OCI-LY3 (cell line): ENCODE results near the gene COQ7.
A peak's percentile ranks its signal among the peaks of the same experiment; 100 is the strongest.

Experiments
- H2AFZ ChIP-seq: fragments of 200-600, 300-600 bp; shearing (Covaris generic); 2 replicates; pipeline ENCODE4 v1.6.0; 2014; ENCODE audit warnings: antibody characterized with exemption, low read depth, low read length
- H3K27ac ChIP-seq: fragments of 200-600, 300-600 bp; sonication (generic); 2 replicates; pipeline ENCODE4 v1.5.1; 2014; ENCODE audit warnings: mild to moderate bottlenecking, low read length, moderate library complexity, mixed read lengths
- H3K27me3 ChIP-seq: fragments of 200-600, 300-600 bp; sonication (generic); 2 replicates; pipeline ENCODE4 v1.6.1; 2014; ENCODE audit warnings: low read depth, low read length, mixed read lengths
- H3K36me3 ChIP-seq: fragments of 200-600, 300-600 bp; sonication (generic); replicated peaks from 2 replicates; pipeline ENCODE3; 2014; ENCODE audit warnings: low read depth, low read length, mixed read lengths
- H3K4me1 ChIP-seq: fragments of 300-600, 200-600 bp; sonication (generic); 2 replicates; pipeline ENCODE4 v1.6.1; 2014; ENCODE audit warnings: low read length, mixed read lengths
- H3K4me2 ChIP-seq: fragments of 200-600, 300-600 bp; sonication (generic); 2 replicates; pipeline ENCODE4 v1.6.1; 2014; ENCODE audit warnings: low read length, mixed read lengths
- H3K4me3 ChIP-seq: fragments of 300-600, 200-600 bp; sonication (generic); 2 replicates; pipeline ENCODE4 v1.5.1; 2014; ENCODE audit warnings: antibody characterized with exemption, mild to moderate bottlenecking, low read length, moderate library complexity
- H3K79me2 ChIP-seq: fragments of 300-600, 200-600 bp; shearing (Covaris generic); 2 replicates; pipeline ENCODE4 v1.6.1; 2014; ENCODE audit warnings: mild to moderate bottlenecking, low read length, mixed read lengths
- H3K9ac ChIP-seq: fragments of 300-600, 200-600 bp; shearing (Covaris generic); 2 replicates; pipeline ENCODE4 v1.6.0; 2014; ENCODE audit warnings: mild to moderate bottlenecking, low read length, moderate library complexity
- H3K9me3 ChIP-seq: fragments of 200-600, 300-600 bp; shearing (Covaris generic); 2 replicates; pipeline ENCODE4 v1.6.1; 2014; ENCODE audit warnings: low read length, mixed read lengths; ENCODE audit not compliant: insufficient read depth
- H4K20me1 ChIP-seq: fragments of 200-600, 300-600 bp; sonication (generic); 2 replicates; pipeline ENCODE4 v1.6.1; 2016; ENCODE audit warnings: low read length, mixed read lengths; ENCODE audit not compliant: insufficient read depth
- CTCF ChIP-seq: fragments of 200-600, 300-600 bp; sonication (generic); IDR thresholded peaks from 2 replicates; pipeline ENCODE4 v1.5.1; 2014; ENCODE audit warnings: antibody characterized with exemption, low read length, low read depth
- EZH2phosphoT487 ChIP-seq: fragments of 200-600 bp; shearing (Covaris generic); IDR thresholded peaks from 2 replicates; pipeline ENCODE4 v1.6.1; 2018; ENCODE audit warnings: antibody characterized with exemption, mixed run types, low read depth

The COQ7 gene

GRCh38 chr16:19044769-19045168, 22.6 kb upstream of the COQ7 start:
- no peaks in the 10 kb centered on the region for H4K20me1 ChIP-seq
- no peak overlapping the region for H3K4me3 ChIP-seq
- H3K9me3 ChIP-seq: no peaks in the 10 kb centered on the region
- H2AFZ ChIP-seq: no peak overlapping the region
- no peak overlapping the region for H3K9ac ChIP-seq
- H3K36me3 ChIP-seq: no peaks in the 10 kb centered on the region
- H3K27ac ChIP-seq: no peak overlapping the region
- H3K4me1 ChIP-seq: no peaks in the 10 kb centered on the region
- H3K27me3 ChIP-seq: peaks cover 5% of the 10 kb centered on the region; the same call in 1 of the 2 replicates
- no peaks in the 10 kb centered on the region for H3K79me2 ChIP-seq
- no peak overlapping the region for H3K4me2 ChIP-seq
- TF ChIP-seq EZH2phosphoT487 (no peak), CTCF (no peak)

GRCh38 chr16:19046062-19046461, 21.4 kb upstream of the COQ7 start:
- H3K4me2 ChIP-seq: no peak overlapping the region
- H2AFZ ChIP-seq: no peak overlapping the region
- H3K79me2 ChIP-seq: no peaks in the 10 kb centered on the region
- H3K27ac ChIP-seq: no peak overlapping the region
- no peaks in the 10 kb centered on the region for H3K27me3 ChIP-seq
- H3K4me1 ChIP-seq: no peaks in the 10 kb centered on the region
- H3K9me3 ChIP-seq: no peaks in the 10 kb centered on the region
- H4K20me1 ChIP-seq: no peaks in the 10 kb centered on the region
- H3K4me3 ChIP-seq: no peak overlapping the region
- TF ChIP-seq CTCF (no peak), EZH2phosphoT487 (no peak)
- H3K9ac ChIP-seq: no peak overlapping the region
- no peaks in the 10 kb centered on the region for H3K36me3 ChIP-seq

GRCh38 chr16:19062706-19063105, 4.7 kb upstream of the COQ7 start:
- no peak overlapping the region for H2AFZ ChIP-seq
- H3K4me3 ChIP-seq: no peak overlapping the region
- H4K20me1 ChIP-seq: no peaks in the 10 kb centered on the region
- H3K27me3 ChIP-seq: no peaks in the 10 kb centered on the region
- H3K4me1 ChIP-seq: no peaks in the 10 kb centered on the region
- H3K79me2 ChIP-seq: no peaks in the 10 kb centered on the region
- H3K4me2 ChIP-seq: no peak overlapping the region
- no peak for TF ChIP-seq CTCF
- TF ChIP-seq EZH2phosphoT487: no peak
- no peak overlapping the region for H3K9ac ChIP-seq
- no peaks in the 10 kb centered on the region for H3K36me3 ChIP-seq
- no peaks in the 10 kb centered on the region for H3K9me3 ChIP-seq
- no peak overlapping the region for H3K27ac ChIP-seq

- Histone ChIP-seq H3K27ac (no peak overlapping the region), H3K4me2 (peak overlapping the region; percentile 62), H3K4me3 (peak overlapping the region; percentile 88), H3K27me3 (no peaks in the 10 kb centered on the region), H3K36me3 (no peaks in the 10 kb centered on the region), H3K9me3 (no peaks in the 10 kb centered on the region), H2AFZ (peak overlapping the region; percentile 88), H3K9ac (no peak overlapping the region), H3K4me1 (peaks cover 6% of the 10 kb centered on the region), H3K79me2 (peaks cover 7% of the 10 kb centered on the region; the same call in 1 of the 2 replicates), H4K20me1 (no peaks in the 10 kb centered on the region)
- TF ChIP-seq CTCF: no peak
- TF ChIP-seq EZH2phosphoT487: no peak
Measured at GRCh38 chr16:19066988-19067348, 446 bp upstream of the COQ7 start.
